Ovary (tissue), 9 donors: ENCODE results near the gene CDK6. TPM values are rescaled to one million over a fixed set of nuclear protein-coding genes. Genes with fewer than 3 reads are reported as not detected.

Experiments used
- DNase-seq, 5 donors: peaks; one replicate each; pipeline ENCODE4 v3.0.0-alpha.2; 2019 to 2020
- H3K27ac ChIP-seq, 2 donors: fragments of 200-600 bp; one replicate each; pipeline versions ENCODE4 v1.5.1 to v1.8.0; 2019 to 2022
- H3K27me3 ChIP-seq: fragments of 200-600 bp; one replicate; pipeline ENCODE4 v1.8.0; 2022
- H3K36me3 ChIP-seq: fragments of 200-600 bp; sonication (generic); one replicate; pipeline ENCODE4 v1.5.1; 2019
- H3K4me1 ChIP-seq: one replicate; pipeline ENCODE4 v1.8.1; 2013; ENCODE audit warnings: mild to moderate bottlenecking, moderate library complexity; ENCODE audit not compliant: insufficient read depth
- H3K4me3 ChIP-seq: fragments of 200-600 bp; sonication (generic); one replicate; pipeline ENCODE4 v1.5.1; 2017
- H3K9me3 ChIP-seq, 2 donors: fragments of 200-600 bp in 1 of 2; sonication (generic) in 1 of 2; one replicate each; pipeline versions ENCODE4 v1.5.1 to v1.8.1; 2013 to 2019; ENCODE audit warnings: mild to moderate bottlenecking in 1 of 2, moderate library complexity in 1 of 2
- EP300 ChIP-seq: sonication (generic); formaldehyde crosslinking; IDR thresholded peaks from one replicate; pipeline ENCODE4 v1.6.1; 2017; ENCODE audit warnings: antibody characterized with exemption
- POLR2A ChIP-seq: fragments of 450-650 bp; IDR thresholded peaks from one replicate; pipeline ENCODE4 v1.6.1; 2017; ENCODE audit warnings: antibody characterized with exemption, mild to moderate bottlenecking, moderate library complexity
- WGBS, 3 donors: extraction: QIAGEN DNeasy Blood & Tissue Kit in 1 of 3; methylation state at CpG; one replicate each; pipeline versions ENCODE4 v1.1.5 to v1.1.7; 2013 to 2017; 5-methylcytosine and 5-hydroxymethylcytosine counted together
- intact Hi-C, 4 donors: fragments of 100-400 bp; cut with DNase I; formaldehyde crosslinking; loops; one replicate each; pipeline versions ENCODE4 v1.11.0 to v1.15.1; 2022 to 2023
- polyA plus RNA-seq, 2 donors: library from polyadenylated mRNA; stranded (reverse); fragments of 200-250 nt in 1 of 2; fragments of 350-450 nt in 1 of 2; fragmentation: Illumina TruSeq in 1 of 2; extraction: RNeasy Lipid Tissue Mini Kit (QIAGEN cat#74804) in 1 of 2; gene quantifications; one replicate each; pipeline ENCODE4 v1.2.3, GENCODE V29; 2013 to 2014
- total RNA-seq, 7 donors: library from RNA; depleted of rRNA in 2 of 7; stranded (reverse); fragments of >200 nt in 2 of 7; fragmentation: NEBNext Ultra II Directional in 3 of 7; extraction: Animal tissue kit (Norgen Biotek cat#: 25700) in 3 of 7; gene quantifications; one replicate each; pipeline versions ENCODE4 v1.1.0 to v1.2.4, GENCODE V29; 2016 to 2023
- TF ChIP-seq, protein P1 (sequence below), 3 donors: fragments of 450-650 bp in 2 of 3; fragments of 200-600 bp in 1 of 3; IDR thresholded peaks; one replicate each; pipeline versions ENCODE4 v1.5.1 to v1.8.0; 2016 to 2022; ENCODE audit warnings: antibody characterized with exemption in 3 of 3, mild to moderate bottlenecking in 1 of 3
- donor health status: DM: no; HTN: no; CAD: no; lungs with moderate emphysema.
- donor health status: DM: no; HTN: no; CAD: no.
- donor health status: Bipolar disorder and iron deficiency.
- donor health status: DM: yes; HTN: yes; CAD: no.
- donor health status: DM: no; HTN: no; CAD: no.
- donor health status: DM: yes; HTN: yes; CAD: no.

CDK6 gene
- total and polyA plus RNA-seq, 9 donors = 1.8 to 20.4 (median 11.2) TPM

DNA sequence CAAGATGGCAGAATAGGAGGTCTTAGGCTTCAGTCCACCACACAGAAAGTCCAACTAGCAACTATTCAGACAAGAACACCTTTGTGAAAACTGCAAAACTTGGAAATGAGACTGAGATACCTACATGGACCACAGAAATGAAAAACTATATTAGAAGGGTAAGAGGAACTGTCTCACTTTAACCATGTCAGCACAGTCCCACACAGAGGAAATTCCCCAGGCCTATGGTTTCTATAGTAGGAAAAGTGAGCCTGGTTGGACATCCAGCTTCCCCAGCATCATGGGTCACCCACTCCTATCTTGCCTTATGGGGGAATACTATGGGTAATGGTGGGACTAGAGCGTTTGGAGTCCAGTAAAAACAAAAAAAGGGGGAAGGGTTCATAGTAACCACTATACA lies 38.8 kb upstream of the CDK6 start:
- TF ChIP-seq, protein P1, sequence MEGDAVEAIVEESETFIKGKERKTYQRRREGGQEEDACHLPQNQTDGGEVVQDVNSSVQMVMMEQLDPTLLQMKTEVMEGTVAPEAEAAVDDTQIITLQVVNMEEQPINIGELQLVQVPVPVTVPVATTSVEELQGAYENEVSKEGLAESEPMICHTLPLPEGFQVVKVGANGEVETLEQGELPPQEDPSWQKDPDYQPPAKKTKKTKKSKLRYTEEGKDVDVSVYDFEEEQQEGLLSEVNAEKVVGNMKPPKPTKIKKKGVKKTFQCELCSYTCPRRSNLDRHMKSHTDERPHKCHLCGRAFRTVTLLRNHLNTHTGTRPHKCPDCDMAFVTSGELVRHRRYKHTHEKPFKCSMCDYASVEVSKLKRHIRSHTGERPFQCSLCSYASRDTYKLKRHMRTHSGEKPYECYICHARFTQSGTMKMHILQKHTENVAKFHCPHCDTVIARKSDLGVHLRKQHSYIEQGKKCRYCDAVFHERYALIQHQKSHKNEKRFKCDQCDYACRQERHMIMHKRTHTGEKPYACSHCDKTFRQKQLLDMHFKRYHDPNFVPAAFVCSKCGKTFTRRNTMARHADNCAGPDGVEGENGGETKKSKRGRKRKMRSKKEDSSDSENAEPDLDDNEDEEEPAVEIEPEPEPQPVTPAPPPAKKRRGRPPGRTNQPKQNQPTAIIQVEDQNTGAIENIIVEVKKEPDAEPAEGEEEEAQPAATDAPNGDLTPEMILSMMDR (IDR thresholded peaks at IDR 0.05) = no peak
- no peak for TF ChIP-seq EP300
- H3K4me3 ChIP-seq = no peak overlapping the region
- 85 to 93% (median 88%) methylated on average over 1 of the region's 1 CpG for WGBS, 3 donors
- H3K27ac ChIP-seq = no peak overlapping the region
- no peaks in the 10 kb centered on the region for H3K36me3 ChIP-seq
- no peak for DNase-seq
- no peaks in the 10 kb centered on the region for H3K4me1 ChIP-seq
- no peaks in the 10 kb centered on the region for H3K27me3 ChIP-seq
- intact Hi-C loops = no loop called here
- H3K9me3 ChIP-seq = no peaks in the 10 kb centered on the region

DNA sequence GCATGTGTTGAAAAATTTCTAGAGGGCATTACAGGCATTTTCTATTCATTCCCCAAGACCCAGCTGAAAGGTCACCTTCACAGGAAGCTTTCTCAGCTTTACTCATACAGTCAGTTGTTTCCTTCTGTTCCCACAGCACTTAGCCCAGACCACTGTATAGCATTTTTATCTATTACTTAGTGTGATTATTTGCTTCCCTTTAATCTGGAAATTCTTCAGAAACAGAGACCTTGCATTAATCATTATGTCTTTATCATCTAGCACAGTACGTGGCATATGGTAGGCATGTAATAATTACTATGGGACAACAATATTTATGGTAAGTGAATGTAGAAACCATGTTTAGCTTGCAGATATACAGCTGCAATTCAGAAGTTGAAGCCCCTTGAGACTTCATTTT lies 38.2 kb upstream of the CDK6 start:
- DNase-seq = no peak
- Histone ChIP-seq H3K4me3 (no peak overlapping the region), H3K27ac (no peak overlapping the region), H3K9me3 (no peaks in the 10 kb centered on the region), H3K36me3 (no peaks in the 10 kb centered on the region), H3K27me3 (no peaks in the 10 kb centered on the region), H3K4me1 (no peaks in the 10 kb centered on the region)
- TF ChIP-seq EP300 (no peak), POLR2A (no peak)
- TF ChIP-seq, protein P1 (IDR thresholded peaks at IDR 0.05) = no peak
- 46 to 68% (median 58%) methylated on average over 1 of the region's 1 CpG for WGBS, 3 donors
- intact Hi-C loops = no loop called here

DNA sequence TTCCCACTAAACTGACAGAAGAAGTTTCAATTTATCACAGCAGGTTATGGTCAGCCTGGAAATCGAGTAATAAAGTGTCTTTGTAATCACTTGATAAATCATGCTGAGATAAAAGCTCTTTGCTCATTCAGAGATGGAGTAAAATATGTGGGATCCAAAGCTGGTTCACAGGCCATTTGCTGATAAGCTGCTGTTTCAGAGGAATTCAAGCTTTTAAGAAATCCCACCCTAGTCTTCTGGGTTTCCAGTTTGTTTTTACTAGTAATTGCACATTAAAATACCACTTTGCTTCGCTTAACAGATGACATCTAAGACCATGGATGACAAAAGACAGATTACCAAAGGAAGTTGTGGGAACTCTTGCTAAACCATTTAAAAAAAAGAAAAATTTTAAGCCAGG lies 37.4 kb upstream of the CDK6 start:
- Histone ChIP-seq H3K27ac (no peak overlapping the region), H3K4me3 (no peak overlapping the region), H3K9me3 (no peaks in the 10 kb centered on the region), H3K36me3 (no peaks in the 10 kb centered on the region), H3K4me1 (no peaks in the 10 kb centered on the region), H3K27me3 (no peaks in the 10 kb centered on the region)
- no peak for DNase-seq
- intact Hi-C loops = no loop called here
- TF ChIP-seq, protein P1 (IDR thresholded peaks at IDR 0.05) = no peak
- TF ChIP-seq EP300 (no peak), POLR2A (no peak)
- WGBS, 3 donors = 23 to 36% (median 30%) methylated on average over 2 of the region's 2 CpGs

DNA sequence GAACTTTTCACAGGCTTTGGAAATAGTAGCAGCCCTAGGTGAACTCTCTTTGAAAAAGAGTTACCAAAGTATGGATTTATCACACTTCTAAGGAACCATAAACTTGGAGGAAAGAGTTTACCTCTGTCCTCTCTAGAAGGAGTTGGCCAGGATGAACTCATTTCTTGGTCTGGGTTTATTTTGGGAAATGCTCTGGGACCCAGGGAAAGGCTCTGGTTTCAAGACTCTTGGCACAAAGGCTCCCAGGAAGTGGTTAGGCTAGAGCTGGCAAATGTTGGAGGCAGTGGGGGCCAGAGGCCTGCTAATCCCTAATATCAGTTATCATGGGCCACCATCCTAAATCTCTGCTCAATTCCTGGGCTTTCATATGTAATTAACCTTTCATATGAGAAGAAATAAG lies 36.3 kb upstream of the CDK6 start:
- H3K27ac ChIP-seq = no peak overlapping the region
- no peak for DNase-seq
- no peaks in the 10 kb centered on the region for H3K4me1 ChIP-seq
- no peaks in the 10 kb centered on the region for H3K27me3 ChIP-seq
- intact Hi-C loops = no loop called here
- TF ChIP-seq EP300 = no peak
- TF ChIP-seq, protein P1 (IDR thresholded peaks at IDR 0.05) = no peak
- TF ChIP-seq POLR2A = no peak
- H3K4me3 ChIP-seq = no peak overlapping the region
- H3K36me3 ChIP-seq = no peaks in the 10 kb centered on the region
- H3K9me3 ChIP-seq = no peaks in the 10 kb centered on the region
